ENCODE results near the gene MYH9. TPM values are rescaled to one million over a fixed set of nuclear protein-coding genes. Genes with fewer than 3 reads are reported as not detected.

The MYH9 gene
- total and polyA plus RNA-seq, 4 donors = 184 to 667 (median 332) TPM

DNA sequence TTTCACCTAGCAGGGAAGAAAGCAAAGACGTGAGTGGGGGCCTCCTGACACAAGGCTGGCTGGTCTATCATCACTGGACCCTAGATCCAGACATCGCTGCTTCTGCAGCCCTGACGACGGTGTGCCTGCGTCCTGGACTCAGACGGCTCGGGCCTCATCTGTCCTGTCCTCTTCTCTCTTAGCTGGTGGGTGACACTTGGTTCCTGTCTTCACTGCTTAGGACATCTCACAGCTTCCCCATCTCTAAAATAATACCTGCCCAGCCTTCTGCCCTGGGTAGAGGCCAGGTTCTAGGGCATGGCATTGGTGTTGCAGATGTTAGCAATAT is 93.5 kb downstream of the MYH9 start:
- no peaks in the 10 kb centered on the region for H3K9me3 ChIP-seq (ENCODE audit: control insufficient read depth in 4 of 4, insufficient read depth in 3 of 4, low read length in 3 of 4)
- no peak overlapping the region for H3K27ac ChIP-seq (ENCODE audit: low read depth in 1 of 2, low read length in 1 of 2)
- no peaks in the 10 kb centered on the region for H3K27me3 ChIP-seq (ENCODE audit: control insufficient read depth in 3 of 3, insufficient read depth in 3 of 3, low read length in 2 of 3)
- ATAC-seq (ENCODE audit: insufficient read depth, low FRiP score) (no peak), DNase-seq (no peak)
- no peak overlapping the region for H3K9ac ChIP-seq (ENCODE audit: insufficient read depth in 1 of 2, low read length in 2 of 2)
- no peaks in the 10 kb centered on the region for H3K4me1 ChIP-seq (ENCODE audit: control insufficient read depth in 5 of 5, insufficient read depth in 5 of 5, low read length in 5 of 5)
- TF ChIP-seq, protein P1, sequence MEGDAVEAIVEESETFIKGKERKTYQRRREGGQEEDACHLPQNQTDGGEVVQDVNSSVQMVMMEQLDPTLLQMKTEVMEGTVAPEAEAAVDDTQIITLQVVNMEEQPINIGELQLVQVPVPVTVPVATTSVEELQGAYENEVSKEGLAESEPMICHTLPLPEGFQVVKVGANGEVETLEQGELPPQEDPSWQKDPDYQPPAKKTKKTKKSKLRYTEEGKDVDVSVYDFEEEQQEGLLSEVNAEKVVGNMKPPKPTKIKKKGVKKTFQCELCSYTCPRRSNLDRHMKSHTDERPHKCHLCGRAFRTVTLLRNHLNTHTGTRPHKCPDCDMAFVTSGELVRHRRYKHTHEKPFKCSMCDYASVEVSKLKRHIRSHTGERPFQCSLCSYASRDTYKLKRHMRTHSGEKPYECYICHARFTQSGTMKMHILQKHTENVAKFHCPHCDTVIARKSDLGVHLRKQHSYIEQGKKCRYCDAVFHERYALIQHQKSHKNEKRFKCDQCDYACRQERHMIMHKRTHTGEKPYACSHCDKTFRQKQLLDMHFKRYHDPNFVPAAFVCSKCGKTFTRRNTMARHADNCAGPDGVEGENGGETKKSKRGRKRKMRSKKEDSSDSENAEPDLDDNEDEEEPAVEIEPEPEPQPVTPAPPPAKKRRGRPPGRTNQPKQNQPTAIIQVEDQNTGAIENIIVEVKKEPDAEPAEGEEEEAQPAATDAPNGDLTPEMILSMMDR (IDR thresholded peaks at IDR 0.05; ENCODE audit: control extremely low read depth, extremely low read depth) = no peak
- peaks cover 58 to 78% (median 68%) of the 10 kb centered on the region in 4 donors for H3K36me3 ChIP-seq (ENCODE audit: control insufficient read depth in 4 of 4, insufficient read depth in 4 of 4, low read length in 4 of 4)
- H3K4me3 ChIP-seq = no peak overlapping the region
- 95% methylated on average over 7 of the region's 7 CpGs for WGBS, 2 donors

GRCh38 chr22:36293606-36294292 is 94.0 kb downstream of the MYH9 start:
- 93 to 94% methylated on average over 26 of the region's 26 CpGs for whole genome bisulfite sequencing, 2 donors
- Histone ChIP-seq H3K27me3 (ENCODE audit: control insufficient read depth in 3 of 3, insufficient read depth in 3 of 3, low read length in 2 of 3) (no peaks in the 10 kb centered on the region), H3K27ac (ENCODE audit: low read depth in 1 of 2, low read length in 1 of 2) (no peak overlapping the region), H3K9me3 (ENCODE audit: control insufficient read depth in 4 of 4, insufficient read depth in 3 of 4, low read length in 3 of 4) (no peaks in the 10 kb centered on the region), H3K36me3 (ENCODE audit: control insufficient read depth in 4 of 4, insufficient read depth in 4 of 4, low read length in 4 of 4) (peaks cover 55 to 78% (median 70%) of the 10 kb centered on the region in 4 donors), H3K4me3 (no peak overlapping the region), H3K9ac (ENCODE audit: insufficient read depth in 1 of 2, low read length in 2 of 2) (no peak overlapping the region), H3K4me1 (ENCODE audit: control insufficient read depth in 5 of 5, insufficient read depth in 5 of 5, low read length in 5 of 5) (no peaks in the 10 kb centered on the region)
- no peak for DNase-seq
- ATAC-seq (ENCODE audit: insufficient read depth, low FRiP score) = no peak
- TF ChIP-seq, protein P1 (IDR thresholded peaks at IDR 0.05; ENCODE audit: control extremely low read depth, extremely low read depth) = no peak

GRCh38 chr22:36292823-36293530 is 94.8 kb downstream of the MYH9 start:
- H3K36me3 ChIP-seq (ENCODE audit: control insufficient read depth in 4 of 4, insufficient read depth in 4 of 4, low read length in 4 of 4) = peaks cover 51 to 78% (median 68%) of the 10 kb centered on the region in 4 donors
- no peak for ATAC-seq (ENCODE audit: insufficient read depth, low FRiP score)
- no peaks in the 10 kb centered on the region for H3K27me3 ChIP-seq (ENCODE audit: control insufficient read depth in 3 of 3, insufficient read depth in 3 of 3, low read length in 2 of 3)
- no peak overlapping the region for H3K9ac ChIP-seq (ENCODE audit: insufficient read depth in 1 of 2, low read length in 2 of 2)
- TF ChIP-seq, protein P1 (IDR thresholded peaks at IDR 0.05; ENCODE audit: control extremely low read depth, extremely low read depth) = no peak
- H3K4me3 ChIP-seq = no peak overlapping the region
- no peak for DNase-seq
- H3K9me3 ChIP-seq (ENCODE audit: control insufficient read depth in 4 of 4, insufficient read depth in 3 of 4, low read length in 3 of 4) = no peaks in the 10 kb centered on the region
- H3K27ac ChIP-seq (ENCODE audit: low read depth in 1 of 2, low read length in 1 of 2) = no peak overlapping the region
- 92 to 98% methylated on average over 17 of the region's 17 CpGs for WGBS, 2 donors
- no peaks in the 10 kb centered on the region for H3K4me1 ChIP-seq (ENCODE audit: control insufficient read depth in 5 of 5, insufficient read depth in 5 of 5, low read length in 5 of 5)

Measured in lung (tissue), 12 donors.